ENCODE results near the gene NPNT.

Gene NPNT

DNA sequence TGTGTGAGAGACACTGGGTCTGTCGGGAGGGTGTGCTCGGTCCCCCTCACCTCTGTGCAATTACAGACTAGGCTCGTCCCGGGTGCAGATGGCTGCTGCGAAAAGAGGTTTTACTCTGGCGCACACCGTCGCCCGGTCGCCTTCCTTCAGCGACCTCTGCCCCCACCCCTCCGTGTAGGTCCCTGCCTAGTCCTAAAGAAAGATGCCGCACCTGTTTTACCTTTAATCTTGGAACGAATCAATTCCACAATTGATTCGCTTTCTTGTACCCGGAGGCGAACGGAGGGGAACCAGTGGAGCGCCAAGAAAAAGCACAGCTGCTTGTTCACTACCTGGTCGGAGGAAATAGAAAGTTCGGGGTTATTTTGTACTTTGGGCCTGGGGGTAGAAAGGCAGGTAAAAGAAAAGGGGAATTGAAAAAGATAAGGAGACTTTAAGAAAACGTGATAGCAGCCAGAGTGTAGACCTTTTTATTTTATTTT is 1.2 kb downstream of the NPNT start:
- peak overlapping the region; percentile 43 for H3K4me3 ChIP-seq (ENCODE audit: low read depth, low read length, poor library complexity, severe bottlenecking)
- no peaks in the 10 kb centered on the region for H4K20me1 ChIP-seq (ENCODE audit: insufficient read depth, low read length)
- TF ChIP-seq EZH2 (IDR thresholded peaks at IDR 0.05; ENCODE audit: borderline replicate concordance, low read length) (no peak), CTCF (IDR thresholded peaks at IDR 0.05; ENCODE audit: low read length) (no peak)
- no peaks in the 10 kb centered on the region for H3F3A ChIP-seq (ENCODE audit: insufficient read depth, low read length)
- H3K36me3 ChIP-seq (ENCODE audit: insufficient read depth, low read length), result no peaks in the 10 kb centered on the region
- no peaks in the 10 kb centered on the region for H3K9me3 ChIP-seq (ENCODE audit: low read length)
- H3K79me2 ChIP-seq (ENCODE audit: insufficient read depth, low read length), result no peaks in the 10 kb centered on the region
- H2AFZ ChIP-seq (ENCODE audit: low read length), result no peak overlapping the region
- no peak overlapping the region for H3K27ac ChIP-seq (ENCODE audit: low read depth, low read length, poor library complexity, severe bottlenecking)
- peaks cover 15% of the 10 kb centered on the region for H3K4me1 ChIP-seq (ENCODE audit: insufficient read depth, low read length, severe bottlenecking)
- peak overlapping the region; percentile 52 for H3K4me2 ChIP-seq (ENCODE audit: low read length)
- no peaks in the 10 kb centered on the region for H3K9me2 ChIP-seq (ENCODE audit: low read depth, low read length)
- H3K27me3 ChIP-seq (ENCODE audit: insufficient read depth, low read length), result no peaks in the 10 kb centered on the region
- no peak overlapping the region; the same call in 1 of the 2 replicates for H3K9ac ChIP-seq (ENCODE audit: low read length)

DNA sequence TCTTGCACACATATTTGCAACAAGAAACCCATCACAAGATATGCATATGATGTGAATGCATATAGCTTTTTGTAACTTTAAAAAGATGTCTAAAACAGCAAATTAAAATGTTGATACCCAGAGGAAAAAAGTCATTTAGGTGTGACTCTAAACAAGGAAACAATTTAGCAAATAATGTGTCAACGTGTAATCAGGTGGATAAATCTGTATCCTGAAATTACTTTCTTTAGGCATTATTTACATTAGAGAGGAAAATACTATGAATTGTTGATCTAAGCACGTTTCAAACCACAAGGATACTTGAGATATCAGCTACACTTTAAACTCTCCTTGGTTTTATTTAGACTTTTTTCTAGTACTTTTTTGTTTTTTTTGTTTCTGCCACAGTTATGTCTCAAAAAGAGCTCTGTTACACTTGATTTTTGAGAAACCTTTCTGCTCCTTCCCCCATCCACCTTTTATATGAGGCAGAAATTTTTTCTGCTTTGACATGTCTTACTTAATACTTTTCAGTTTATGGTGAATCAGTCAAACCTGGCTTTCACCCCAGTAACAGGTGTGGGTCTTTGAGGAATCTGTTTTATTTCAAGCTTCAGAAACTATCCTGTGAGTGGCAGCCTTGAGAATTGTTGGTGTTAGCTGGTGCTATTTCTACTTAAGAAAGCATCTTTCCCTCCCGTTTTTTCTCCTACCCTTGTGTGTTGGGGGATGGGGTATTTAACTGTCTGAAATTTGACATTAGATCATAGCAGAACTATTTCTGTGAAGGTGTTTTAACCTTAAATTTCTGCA is 1.9 kb downstream of the NPNT start:
- Histone ChIP-seq H3K27ac (ENCODE audit: low read depth, low read length, poor library complexity, severe bottlenecking) (no peak overlapping the region), H3K36me3 (ENCODE audit: insufficient read depth, low read length) (no peaks in the 10 kb centered on the region), H3K79me2 (ENCODE audit: insufficient read depth, low read length) (no peaks in the 10 kb centered on the region), H3K4me2 (ENCODE audit: low read length) (no peak overlapping the region), H3F3A (ENCODE audit: insufficient read depth, low read length) (no peaks in the 10 kb centered on the region), H3K4me3 (ENCODE audit: low read depth, low read length, poor library complexity, severe bottlenecking) (no peak overlapping the region), H2AFZ (ENCODE audit: low read length) (no peak overlapping the region), H3K9ac (ENCODE audit: low read length) (no peak overlapping the region), H4K20me1 (ENCODE audit: insufficient read depth, low read length) (no peaks in the 10 kb centered on the region), H3K4me1 (ENCODE audit: insufficient read depth, low read length, severe bottlenecking) (peaks cover 15% of the 10 kb centered on the region), H3K9me3 (ENCODE audit: low read length) (no peaks in the 10 kb centered on the region), H3K9me2 (ENCODE audit: low read depth, low read length) (no peaks in the 10 kb centered on the region), H3K27me3 (ENCODE audit: insufficient read depth, low read length) (no peaks in the 10 kb centered on the region)
- TF ChIP-seq EZH2 (IDR thresholded peaks at IDR 0.05; ENCODE audit: borderline replicate concordance, low read length) (no peak), CTCF (IDR thresholded peaks at IDR 0.05; ENCODE audit: low read length) (no peak)

DNA sequence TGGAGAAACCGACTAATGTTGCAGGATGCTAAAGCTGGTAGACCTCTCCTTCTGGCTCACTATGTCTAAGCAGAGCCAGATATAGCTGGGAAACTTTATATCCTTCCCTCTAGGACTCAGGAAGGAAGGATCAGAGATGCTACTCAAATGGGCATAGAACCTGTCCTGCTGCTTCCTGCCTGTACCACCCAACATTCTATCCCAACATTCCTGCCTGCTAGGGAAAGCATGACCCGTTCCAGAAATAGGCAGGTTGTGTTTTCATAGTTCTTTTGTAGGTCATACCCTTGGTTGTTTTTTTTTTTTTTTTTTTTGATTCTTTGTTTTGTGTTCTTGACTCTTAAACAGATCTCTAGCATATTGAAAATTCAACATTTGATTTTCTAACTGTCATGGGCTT is 5.3 kb downstream of the NPNT start:
- H3F3A ChIP-seq (ENCODE audit: insufficient read depth, low read length), result no peaks in the 10 kb centered on the region
- no peak overlapping the region for H3K4me3 ChIP-seq (ENCODE audit: low read depth, low read length, poor library complexity, severe bottlenecking)
- no peak overlapping the region for H3K27ac ChIP-seq (ENCODE audit: low read depth, low read length, poor library complexity, severe bottlenecking)
- no peaks in the 10 kb centered on the region for H3K36me3 ChIP-seq (ENCODE audit: insufficient read depth, low read length)
- H3K9me2 ChIP-seq (ENCODE audit: low read depth, low read length), result no peaks in the 10 kb centered on the region
- no peaks in the 10 kb centered on the region for H3K79me2 ChIP-seq (ENCODE audit: insufficient read depth, low read length)
- peaks cover 15% of the 10 kb centered on the region for H3K4me1 ChIP-seq (ENCODE audit: insufficient read depth, low read length, severe bottlenecking)
- H3K27me3 ChIP-seq (ENCODE audit: insufficient read depth, low read length), result no peaks in the 10 kb centered on the region
- no peak overlapping the region for H3K4me2 ChIP-seq (ENCODE audit: low read length)
- no peaks in the 10 kb centered on the region for H4K20me1 ChIP-seq (ENCODE audit: insufficient read depth, low read length)
- H3K9ac ChIP-seq (ENCODE audit: low read length), result no peak overlapping the region
- TF ChIP-seq CTCF (IDR thresholded peaks at IDR 0.05; ENCODE audit: low read length) (no peak), EZH2 (IDR thresholded peaks at IDR 0.05; ENCODE audit: borderline replicate concordance, low read length) (no peak)
- no peak overlapping the region for H2AFZ ChIP-seq (ENCODE audit: low read length)
- no peaks in the 10 kb centered on the region for H3K9me3 ChIP-seq (ENCODE audit: low read length)
